SK-N-SH treated with all-trans-retinoic acid at 6 μM for 48 hours (cell line): ENCODE results near the gene HSPA4.

Source experiments
- BACH2 ChIP-seq: fragments of 250-450 bp; sonication (Bioruptor Pico); IDR thresholded peaks from 2 replicates; pipeline ENCODE4 v1.9.0; 2021; ENCODE audit warnings: mild to moderate bottlenecking, borderline replicate concordance
- CREB5 ChIP-seq: fragments of 250-450 bp; sonication (Bioruptor Pico); IDR thresholded peaks from 2 replicates; pipeline ENCODE4 v1.5.1; 2020; ENCODE audit warnings: low read depth, mild to moderate bottlenecking, moderate library complexity
- CSRNP3 ChIP-seq: fragments of 250-450 bp; sonication (Bioruptor Pico); IDR thresholded peaks from 2 replicates; pipeline ENCODE4 v1.5.1; 2021; ENCODE audit warnings: mild to moderate bottlenecking, moderate library complexity
- OSR1 ChIP-seq: fragments of 250-450 bp; sonication (Bioruptor Pico); IDR thresholded peaks from 2 replicates; pipeline ENCODE4 v1.8.0; 2022; ENCODE audit warnings: moderate library complexity, mild to moderate bottlenecking, inconsistent platforms
- RARB ChIP-seq: fragments of 250-450 bp; sonication (Bioruptor Pico); IDR thresholded peaks from 2 replicates; pipeline ENCODE4 v1.8.0; 2021; ENCODE audit warnings: mild to moderate bottlenecking, moderate library complexity
- TCF4 ChIP-seq: fragments of 250-450 bp; sonication (Bioruptor Pico); IDR thresholded peaks from 2 replicates; pipeline ENCODE4 v1.8.0; 2021; ENCODE audit warnings: mild to moderate bottlenecking, moderate library complexity, borderline replicate concordance
- ZFP3 ChIP-seq: fragments of 250-450 bp; sonication (Bioruptor Pico); IDR thresholded peaks from 2 replicates; pipeline ENCODE4 v1.5.0; 2020; ENCODE audit warnings: mild to moderate bottlenecking, moderate library complexity

GRCh38 chr5:133116601-133117000 lies 64.8 kb downstream of the HSPA4 start:
- TF ChIP-seq CREB5 (CRISPR knock-in tag) = no peak
- no peak for TF ChIP-seq RARB (CRISPR knock-in tag)
- no peak for TF ChIP-seq ZFP3
- no peak for TF ChIP-seq OSR1 (CRISPR knock-in tag)
- TF ChIP-seq TCF4 (CRISPR knock-in tag) = no peak
- TF ChIP-seq CSRNP3 (CRISPR knock-in tag) = no peak
- no peak for TF ChIP-seq BACH2 (CRISPR knock-in tag)
